Stimulated activated CD4-positive, alpha-beta T cell treated with anti-CD3 and anti-CD28 coated beads, Interleukin-1b, Interleukin-23, amount 100 ng/mL, for 4 hours (primary cell): Measurements from ENCODE around the gene WDTC1.

Experiments
- DNase-seq, 2 donors: peaks; one replicate each; pipeline ENCODE4 v3.0.0-alpha.2; 2020; ENCODE audit warnings: low read depth in 2 of 2

Gene WDTC1

DNA sequence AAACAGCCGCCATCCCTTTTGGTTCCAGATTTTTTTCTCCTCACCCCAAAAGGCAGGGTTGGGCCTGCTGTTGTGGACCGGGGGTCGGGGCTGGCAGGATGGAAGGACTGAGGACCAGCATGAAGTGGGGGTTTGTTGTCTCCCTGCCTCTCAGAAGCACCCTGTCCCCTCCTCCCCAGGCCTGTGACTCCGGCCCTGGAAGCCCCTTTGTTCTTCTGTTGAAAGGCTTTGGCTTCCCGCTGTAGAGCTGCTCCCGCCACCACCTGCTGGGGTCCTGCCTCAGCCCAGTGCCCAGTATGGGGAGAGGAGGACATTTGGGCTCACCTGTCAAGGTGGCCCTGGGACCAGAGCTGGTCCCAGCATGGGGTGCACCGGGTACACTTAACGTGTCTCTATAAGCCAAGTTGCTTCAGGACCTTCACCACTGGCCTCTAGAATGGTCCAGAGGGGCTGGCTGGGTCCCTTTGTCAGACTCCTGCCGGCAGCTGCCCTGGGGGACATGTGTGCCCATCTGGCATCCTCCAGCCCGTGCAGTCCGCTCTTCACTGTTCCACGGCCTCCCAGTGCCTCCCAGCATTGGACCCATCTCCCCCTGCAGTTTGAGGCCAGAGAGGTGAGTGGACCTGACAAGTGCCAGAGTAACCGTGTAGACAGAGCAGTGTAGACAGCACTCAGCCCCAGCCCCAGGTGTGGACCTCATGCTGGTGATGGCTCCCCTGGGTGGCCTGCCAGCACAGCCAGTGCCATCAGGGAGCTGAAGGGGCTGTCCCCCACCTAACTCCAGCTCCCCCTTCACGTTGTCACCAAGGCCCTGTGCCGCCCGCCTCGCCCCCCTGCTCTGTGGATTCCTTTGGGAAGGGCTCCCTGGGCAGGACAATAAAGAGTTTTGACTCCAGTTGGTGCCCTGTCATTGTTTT is 101.3 kb downstream of the WDTC1 start:
- DNase-seq: no peak

DNA sequence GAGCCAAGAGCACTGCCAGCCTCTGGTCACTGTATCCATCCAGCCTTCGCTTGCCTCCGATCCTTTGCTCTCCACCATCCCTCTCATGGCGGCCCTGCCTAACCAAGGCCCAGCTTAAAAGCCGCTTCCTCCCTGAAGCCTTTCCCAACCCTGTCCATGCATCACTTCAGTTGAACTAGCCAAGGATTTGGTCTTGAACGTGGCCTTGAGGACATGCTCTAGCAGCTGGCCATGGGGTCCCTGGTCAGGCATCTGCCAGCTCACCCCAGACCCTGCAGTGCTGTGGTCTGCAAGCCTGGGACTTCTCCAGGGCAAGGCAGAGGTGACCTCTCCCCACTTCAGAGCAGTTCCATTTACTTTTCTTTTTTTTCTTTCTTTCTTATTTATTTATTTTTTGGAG is 102.3 kb downstream of the WDTC1 start:
- no peak for DNase-seq

DNA sequence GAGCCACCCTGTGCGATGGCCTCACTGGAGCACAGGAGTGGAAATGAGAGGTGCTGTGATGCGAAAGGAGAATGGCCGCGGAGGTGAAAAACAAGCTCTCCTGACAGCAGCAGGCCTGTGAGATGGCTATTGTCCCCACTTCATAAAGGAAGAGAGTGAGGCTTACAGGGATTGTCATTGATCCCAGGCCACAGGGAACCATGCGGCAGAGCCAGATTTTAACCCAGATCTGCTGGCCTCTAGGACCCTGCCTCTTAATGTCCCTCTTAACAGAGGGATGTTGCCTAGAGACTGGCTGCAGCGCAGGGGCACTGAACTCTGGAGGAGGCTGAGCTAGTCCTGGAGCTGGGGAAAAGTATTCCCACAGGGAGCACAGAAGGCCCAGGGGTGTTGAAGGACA is 104.3 kb downstream of the WDTC1 start:
- no peak for DNase-seq

DNA sequence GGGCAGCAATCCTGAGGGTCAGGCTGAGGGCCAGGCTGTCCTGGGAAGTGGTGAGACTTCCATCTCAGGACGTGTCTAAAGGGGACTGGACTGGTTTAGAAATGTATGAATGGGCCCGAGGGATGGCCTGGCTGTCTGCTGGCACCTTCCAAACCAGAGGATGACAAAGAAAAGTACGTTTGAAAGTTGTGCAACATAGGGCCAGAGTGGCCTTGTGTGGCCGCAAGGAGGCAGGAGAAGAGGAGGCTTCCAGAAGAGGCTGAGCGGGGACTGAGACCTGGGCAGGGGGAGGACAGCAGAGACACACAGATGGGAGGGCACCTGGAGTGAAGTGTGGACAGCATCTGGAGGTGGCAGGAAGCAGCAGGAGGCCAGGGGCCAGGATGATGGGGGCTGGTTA is 104.8 kb downstream of the WDTC1 start:
- DNase-seq: no peak

DNA sequence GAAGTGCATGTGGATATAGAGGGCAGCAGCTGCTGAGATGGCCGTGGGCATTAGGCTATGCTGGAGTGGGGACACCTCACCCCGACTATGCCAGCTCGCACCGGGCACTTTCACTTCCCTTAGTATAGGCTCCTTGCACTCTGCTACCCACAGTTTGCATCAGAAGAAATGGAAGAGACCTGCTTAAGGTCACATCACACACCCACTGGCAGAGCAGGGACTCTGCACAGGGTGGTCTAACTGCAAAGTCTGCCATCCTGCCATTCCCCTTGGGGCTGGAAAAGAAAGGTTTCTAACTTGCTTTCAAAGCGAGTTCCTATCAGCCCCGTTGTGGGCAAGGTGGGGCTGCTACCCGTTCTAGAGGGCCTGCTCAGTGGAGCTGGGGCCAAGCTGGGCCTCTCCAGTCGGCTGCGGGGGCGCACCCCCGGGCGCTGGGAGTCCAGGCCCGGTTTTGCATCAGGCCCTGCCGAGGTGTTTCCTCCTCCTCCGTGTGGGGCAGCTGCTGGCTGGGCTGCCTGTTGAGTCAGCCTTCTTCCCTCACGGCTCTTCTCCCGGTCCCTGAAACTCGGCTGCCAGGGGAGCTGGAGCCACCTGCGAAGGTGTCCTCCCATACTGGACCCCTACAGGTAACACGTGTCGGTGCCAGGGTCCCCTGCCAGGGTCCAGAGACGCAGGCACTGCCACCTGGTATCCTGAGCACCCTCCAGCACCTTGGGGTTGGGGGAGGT is 107.3 kb downstream of the WDTC1 start, which contains the start of gene SYTL1:
SYTL1 (plus strand) TSS at position 498 of the 728 bp plus-strand sequence. CDS start 3,313 bp downstream, outside the sequence.
- DNase-seq: peak in 1 of 2 donors; percentile 42

DNA sequence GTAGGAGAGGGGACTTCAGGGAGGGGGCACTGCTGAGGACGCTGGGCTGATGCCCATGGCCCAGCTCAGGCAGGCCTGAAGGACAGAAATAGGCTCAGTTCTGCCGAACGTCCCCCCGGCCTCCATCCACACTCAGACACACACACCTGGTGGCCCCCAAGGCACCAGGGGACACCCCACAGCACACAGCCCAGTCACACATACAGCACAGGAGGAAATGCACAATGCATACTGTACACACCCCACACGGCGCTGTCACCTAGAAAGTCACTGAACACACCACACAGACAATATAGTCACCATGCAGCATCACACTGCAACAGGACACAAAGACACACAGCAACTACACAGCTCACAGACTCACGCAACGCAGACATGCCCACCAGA is 108.0 kb downstream of the WDTC1 start:
- no peak for DNase-seq

DNA sequence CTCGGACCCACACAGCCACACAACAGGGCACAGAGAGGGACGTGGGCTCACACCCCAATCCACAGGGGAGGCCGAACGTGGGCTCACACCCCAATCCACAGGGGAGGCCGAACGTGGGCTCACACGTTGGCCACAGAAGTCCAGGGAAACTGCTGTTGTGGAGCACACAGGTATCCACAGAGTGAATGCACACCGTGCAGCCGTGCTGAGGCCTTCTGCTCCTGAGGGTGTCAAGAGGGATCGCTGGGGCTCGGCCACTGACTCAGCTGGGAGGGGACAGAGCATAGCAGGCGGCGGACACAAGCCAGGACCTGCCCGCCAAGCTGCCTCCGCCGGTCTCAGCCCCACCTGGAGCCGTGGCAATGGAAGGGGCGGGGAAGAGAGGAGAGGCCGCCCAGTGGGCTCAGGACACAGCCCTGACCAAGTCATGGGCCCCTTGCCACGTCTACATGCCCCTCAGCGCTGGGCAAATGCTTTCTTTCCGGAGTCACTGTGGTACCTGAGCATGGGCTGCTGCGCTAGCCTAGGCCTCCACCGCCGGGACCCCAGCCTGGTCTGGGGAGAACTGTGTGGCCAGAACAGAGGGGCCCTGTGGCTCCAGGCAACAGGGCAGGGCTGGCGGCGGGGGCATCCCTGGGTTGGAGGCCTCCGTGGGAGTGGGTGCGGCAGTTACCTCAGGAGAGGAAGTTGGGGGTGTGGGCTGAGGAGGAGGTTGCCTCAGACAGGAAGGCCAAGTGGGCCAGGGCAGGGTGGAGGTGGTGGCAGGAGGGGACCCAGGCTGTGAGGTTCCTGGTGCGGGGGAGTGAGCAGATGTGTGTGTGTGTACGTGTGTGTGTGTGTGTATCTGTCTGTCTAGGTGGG is 108.6 kb downstream of the WDTC1 start:
- peak; percentile 47 to 77 for DNase-seq

DNA sequence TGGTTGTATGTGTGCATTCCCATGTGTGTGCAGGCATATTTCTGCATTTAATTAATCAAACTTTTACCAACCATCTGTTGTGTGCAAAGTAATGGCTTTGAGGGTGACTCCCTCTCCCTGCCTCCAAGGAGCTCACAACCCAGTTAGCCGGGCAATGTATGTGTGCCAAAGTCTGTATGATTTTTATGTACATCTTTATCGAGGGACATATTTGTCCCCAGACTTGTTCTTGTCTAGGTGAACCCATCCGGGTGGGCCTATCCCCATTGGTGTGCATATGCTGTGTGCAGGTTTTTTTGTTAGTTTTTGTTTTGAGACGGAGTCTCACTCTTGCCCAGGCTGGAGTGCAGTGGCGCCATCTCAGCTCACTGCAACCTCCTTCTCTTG is 109.2 kb downstream of the WDTC1 start:
- DNase-seq: no peak

DNA sequence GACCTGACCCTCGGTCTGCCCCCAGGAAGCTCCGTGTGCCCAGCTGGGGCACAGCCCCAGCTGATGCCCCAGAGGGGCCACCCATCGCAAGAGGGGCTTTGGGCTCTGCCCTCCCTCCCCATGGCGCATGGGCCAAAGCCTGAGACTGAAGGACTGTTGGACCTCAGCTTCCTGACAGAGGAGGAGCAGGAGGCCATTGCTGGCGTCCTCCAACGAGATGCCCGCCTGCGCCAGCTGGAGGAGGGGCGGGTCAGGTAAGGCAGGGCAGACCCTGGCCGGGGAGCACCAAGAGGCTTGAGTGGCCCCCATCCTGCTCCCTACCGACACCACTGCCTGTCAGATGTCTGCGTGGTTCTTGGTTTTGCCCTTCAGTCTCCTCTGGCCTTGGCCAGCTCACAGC is 110.8 kb downstream of the WDTC1 start:
- DNase-seq: no peak

DNA sequence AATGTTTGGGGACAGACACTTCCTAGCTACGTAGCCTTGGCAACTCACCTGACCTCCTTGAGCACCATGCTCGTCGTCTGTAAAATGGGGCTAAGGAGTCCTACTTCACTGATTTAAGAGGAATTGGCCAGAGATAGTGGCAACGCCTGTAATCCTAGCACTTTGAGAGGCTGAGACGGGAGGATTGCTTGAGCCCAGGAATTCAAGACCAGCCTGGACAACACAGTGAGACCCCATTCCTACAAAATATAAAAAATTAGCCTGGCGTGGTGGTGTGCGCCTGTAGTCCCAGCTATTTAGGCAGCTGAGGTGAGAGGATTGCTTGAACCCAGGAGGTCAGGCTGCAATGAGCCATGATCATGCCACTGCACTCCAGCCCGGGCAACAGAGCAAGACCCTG is 111.9 kb downstream of the WDTC1 start:
- no peak for DNase-seq

DNA sequence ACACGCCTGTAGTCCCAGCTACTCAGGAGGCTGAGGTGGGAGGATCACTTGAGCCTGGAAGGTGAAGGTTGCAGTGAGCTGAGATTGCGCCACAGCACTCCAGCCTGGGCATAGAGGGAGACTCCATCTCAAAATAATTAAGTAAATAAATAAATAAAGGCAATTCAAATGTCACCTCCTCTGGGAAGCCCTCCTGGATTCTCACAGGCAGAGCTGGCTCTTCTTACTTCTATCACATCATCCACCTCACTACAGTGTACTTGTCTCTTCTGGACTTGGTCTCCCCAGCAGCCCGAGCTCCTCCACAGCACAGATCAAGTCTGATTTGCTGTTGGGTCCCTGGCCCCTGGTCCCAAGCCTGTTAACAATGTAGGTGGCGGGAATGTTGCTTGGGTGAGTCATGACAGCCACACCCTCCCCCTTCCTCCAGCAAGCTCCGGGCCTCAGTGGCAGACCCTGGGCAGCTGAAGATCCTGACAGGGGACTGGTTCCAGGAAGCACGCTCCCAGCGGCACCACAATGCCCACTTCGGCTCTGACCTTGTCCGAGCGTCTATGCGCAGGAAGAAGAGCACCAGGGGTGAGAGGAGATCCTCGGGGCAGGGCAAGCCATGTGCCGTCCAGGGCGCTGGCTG is 112.7 kb downstream of the WDTC1 start:
- DNase-seq: no peak

DNA sequence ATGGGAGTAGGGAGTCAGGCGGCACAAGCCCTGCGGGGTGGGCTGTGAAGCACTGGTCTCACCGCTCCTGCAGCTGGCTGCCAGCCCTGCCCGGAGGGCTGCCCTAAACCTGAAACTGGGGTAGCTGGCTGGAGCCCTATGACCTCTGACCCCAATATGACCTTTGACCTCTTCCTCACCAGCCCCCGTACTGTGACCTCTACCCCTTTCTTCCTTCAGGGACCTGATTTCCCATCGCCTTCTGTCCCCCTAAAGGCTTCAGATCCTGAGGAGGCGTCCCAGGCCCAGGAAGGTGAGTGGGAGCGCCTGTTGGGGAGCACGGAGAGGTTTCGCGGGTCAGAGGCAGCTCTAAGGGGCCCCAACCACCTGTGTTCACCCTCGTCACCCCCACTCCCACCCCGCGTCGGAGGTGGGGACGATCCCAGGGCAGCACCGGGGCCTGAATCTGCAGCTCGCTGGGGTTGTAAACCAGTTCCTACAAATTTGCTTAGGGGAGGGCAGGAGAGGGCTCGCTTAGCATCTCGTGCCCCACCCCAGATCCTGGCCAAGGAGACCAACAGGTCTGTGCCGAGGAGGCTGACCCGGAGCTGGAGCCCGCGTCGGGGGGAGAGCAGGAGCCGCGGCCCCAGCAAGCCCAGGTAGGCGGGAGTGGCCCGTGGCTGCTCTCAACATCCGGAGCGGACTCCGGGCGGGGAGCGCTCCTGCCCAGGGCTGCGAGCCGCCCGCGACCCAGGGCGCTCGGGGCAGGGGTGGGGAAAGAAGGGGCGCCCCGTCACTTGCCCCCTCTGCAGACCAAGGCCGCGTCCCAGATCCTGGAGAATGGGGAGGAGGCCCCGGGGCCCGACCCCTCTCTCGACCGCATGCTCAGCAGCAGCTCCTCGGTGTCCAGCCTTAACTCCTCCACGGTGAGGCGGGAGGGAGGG is 114.7 kb downstream of the WDTC1 start:
- peak in 1 of 2 donors; percentile 29 for DNase-seq

DNA sequence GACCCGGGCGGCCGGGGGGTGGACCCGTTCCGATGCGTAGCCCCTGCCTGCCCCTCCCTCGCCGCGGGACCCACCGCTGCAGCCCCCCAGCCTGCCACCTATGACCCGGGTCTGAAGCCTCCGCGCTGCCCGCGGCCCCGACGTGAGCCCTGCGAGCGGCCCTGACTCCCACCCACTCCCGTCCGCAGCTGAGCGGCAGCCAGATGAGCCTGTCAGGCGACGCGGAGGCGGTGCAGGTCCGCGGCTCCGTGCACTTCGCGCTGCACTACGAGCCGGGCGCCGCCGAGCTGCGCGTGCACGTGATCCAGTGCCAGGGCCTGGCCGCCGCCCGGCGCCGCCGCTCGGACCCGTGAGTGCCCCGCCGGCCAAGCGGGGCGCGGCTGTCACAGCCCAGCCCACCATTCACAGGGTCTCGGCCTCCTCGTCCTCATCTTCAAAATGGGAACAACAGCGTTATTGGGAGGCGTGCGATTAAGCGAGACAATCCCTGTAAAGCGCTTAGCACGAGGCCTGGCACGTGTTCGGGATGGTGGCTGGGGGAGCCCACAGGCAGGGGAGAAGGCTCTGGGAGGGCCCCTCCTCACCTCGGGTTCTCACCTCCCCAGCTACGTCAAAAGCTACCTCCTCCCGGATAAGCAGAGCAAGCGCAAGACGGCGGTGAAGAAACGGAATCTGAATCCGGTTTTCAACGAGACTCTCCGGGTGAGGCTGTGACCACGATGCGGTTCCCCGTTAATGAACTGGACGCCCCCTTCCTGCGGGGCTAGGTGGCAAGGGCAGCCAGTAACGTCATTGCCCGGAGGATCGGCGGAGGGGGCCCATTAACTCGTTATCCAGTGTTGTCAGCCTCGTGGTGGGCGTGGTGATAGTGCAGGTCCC is 115.6 kb downstream of the WDTC1 start:
- DNase-seq: no peak

DNA sequence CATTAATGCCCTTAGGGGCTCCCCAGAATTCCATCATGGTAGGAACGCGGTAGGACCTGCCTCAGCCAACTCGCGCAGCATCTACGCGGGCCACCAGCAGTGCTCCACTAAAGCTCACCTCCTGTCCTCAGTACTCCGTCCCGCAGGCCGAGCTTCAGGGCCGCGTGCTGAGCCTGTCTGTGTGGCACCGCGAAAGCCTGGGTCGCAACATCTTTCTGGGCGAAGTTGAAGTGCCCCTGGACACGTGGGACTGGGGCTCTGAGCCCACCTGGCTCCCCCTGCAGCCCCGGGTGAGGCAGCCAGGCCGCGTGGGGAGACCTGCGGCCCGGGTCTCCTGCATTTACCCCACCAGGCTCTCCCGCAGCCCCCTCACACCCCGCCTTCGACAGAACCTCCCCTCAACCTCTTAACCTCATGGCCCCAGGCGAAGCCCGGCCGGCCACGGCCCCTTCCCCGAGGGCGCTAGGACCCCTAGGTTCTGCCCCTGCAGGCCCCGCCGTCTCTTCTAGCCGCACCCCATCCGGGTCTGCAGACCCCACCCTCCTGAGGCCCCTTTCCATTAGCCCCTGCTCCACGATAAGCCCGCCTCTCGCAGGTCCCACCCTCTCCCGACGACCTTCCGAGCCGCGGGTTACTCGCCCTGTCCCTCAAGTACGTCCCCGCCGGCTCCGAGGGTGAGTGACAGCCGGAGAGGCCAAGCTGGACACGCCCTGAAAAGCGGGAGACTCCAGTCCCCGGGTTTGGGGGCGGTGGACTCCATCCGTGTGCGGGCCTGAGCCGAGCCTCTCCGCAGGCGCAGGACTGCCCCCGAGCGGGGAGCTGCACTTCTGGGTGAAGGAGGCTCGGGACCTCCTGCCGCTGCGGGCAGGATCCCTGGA is 116.5 kb downstream of the WDTC1 start:
- DNase-seq: no peak

DNA sequence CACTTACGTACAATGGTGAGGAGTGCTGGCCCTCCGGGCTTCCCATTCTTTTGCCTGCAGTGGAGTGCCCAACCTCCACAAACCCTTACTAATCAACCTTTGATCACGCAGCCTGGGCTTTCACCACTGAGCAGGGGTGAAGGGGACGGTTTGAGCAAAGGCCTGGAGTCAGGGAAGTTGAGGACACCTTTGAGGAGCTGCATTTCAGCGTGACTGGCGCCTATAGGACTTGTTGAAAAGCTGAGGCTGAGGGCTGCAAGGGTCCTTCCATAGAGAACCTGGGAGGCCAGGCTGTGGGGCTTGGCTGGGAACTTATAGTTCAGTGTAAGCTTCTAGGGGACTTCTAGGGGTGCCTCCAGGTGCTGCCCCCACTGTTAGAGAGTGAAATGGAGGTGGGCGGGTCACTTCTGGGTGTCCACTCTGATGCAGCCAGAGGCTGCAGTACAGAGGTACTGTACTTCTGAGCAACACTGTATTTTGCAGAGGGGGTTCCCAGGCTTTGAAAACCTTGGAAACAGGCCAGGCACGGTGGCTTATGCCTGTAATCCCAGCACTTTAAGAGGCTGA is 117.2 kb downstream of the WDTC1 start:
- DNase-seq: no peak

DNA sequence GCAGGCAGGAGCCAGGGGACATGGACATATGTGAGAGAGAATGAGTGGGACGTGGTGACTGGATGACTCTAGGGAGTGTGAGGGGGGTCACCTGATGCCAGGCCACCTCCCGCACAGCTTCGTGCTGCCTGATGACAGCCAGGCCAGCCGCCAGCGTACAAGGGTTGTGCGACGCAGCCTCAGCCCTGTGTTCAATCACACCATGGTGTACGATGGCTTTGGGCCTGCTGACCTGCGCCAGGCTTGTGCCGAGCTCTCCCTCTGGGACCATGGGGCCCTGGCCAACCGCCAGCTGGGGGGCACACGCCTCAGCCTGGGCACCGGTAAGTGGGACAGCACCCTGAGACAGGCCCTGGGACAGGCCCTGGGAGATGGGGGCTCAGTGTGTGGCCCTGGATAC is 118.7 kb downstream of the WDTC1 start:
- DNase-seq: no peak

DNA sequence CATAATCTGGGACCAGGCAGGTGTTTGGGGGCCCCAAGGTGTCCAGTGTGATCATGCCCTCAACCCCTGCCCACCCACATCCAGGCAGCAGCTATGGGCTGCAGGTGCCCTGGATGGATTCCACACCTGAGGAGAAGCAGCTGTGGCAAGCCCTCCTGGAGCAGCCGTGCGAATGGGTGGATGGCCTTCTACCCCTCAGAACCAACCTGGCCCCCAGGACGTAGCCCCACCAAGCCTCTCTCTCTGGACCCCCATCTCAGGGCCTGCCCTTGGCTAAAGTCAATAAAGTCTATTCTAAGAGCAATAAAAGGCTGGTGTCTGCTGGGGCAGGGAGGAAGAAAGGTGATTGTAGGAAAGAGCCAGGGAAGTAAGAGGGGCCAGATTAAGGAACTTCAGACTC is 119.2 kb downstream of the WDTC1 start:
- no peak for DNase-seq

DNA sequence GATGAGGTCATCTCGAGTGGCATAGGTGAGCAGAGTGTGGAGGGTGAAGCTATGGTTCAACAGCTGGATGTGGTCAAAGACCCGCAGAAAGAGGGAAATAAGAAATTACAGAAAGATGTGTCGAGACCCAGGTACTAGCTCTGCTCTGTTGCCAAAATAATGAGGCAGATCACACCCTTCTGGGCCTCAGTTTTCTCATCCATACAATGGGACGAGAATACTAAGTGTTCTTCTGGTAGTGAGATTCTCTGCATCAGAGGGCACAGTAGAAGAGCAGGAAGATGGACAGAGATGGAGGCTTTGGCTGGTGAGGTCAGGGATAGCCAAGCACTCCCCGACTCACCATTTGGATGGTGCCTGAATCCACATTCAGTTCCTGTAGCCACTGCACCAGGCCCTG is 121.3 kb downstream of the WDTC1 start:
- DNase-seq: no peak
